OCI-LY3 (cell line): Measurements from ENCODE around the gene TRAPPC13.

Experiments
- H2AFZ ChIP-seq: fragments of 200-600, 300-600 bp; shearing (Covaris generic); 2 replicates; pipeline ENCODE4 v1.6.0; 2014; ENCODE audit warnings: antibody characterized with exemption, low read depth, low read length
- H3K27ac ChIP-seq: fragments of 200-600, 300-600 bp; sonication (generic); 2 replicates; pipeline ENCODE4 v1.5.1; 2014; ENCODE audit warnings: mild to moderate bottlenecking, low read length, moderate library complexity, mixed read lengths
- H3K27me3 ChIP-seq: fragments of 200-600, 300-600 bp; sonication (generic); 2 replicates; pipeline ENCODE4 v1.6.1; 2014; ENCODE audit warnings: low read depth, low read length, mixed read lengths
- H3K36me3 ChIP-seq: fragments of 200-600, 300-600 bp; sonication (generic); replicated peaks from 2 replicates; pipeline ENCODE3; 2014; ENCODE audit warnings: low read depth, low read length, mixed read lengths
- H3K4me1 ChIP-seq: fragments of 300-600, 200-600 bp; sonication (generic); 2 replicates; pipeline ENCODE4 v1.6.1; 2014; ENCODE audit warnings: low read length, mixed read lengths
- H3K4me2 ChIP-seq: fragments of 200-600, 300-600 bp; sonication (generic); 2 replicates; pipeline ENCODE4 v1.6.1; 2014; ENCODE audit warnings: low read length, mixed read lengths
- H3K4me3 ChIP-seq: fragments of 300-600, 200-600 bp; sonication (generic); 2 replicates; pipeline ENCODE4 v1.5.1; 2014; ENCODE audit warnings: antibody characterized with exemption, mild to moderate bottlenecking, low read length, moderate library complexity
- H3K79me2 ChIP-seq: fragments of 300-600, 200-600 bp; shearing (Covaris generic); 2 replicates; pipeline ENCODE4 v1.6.1; 2014; ENCODE audit warnings: mild to moderate bottlenecking, low read length, mixed read lengths
- H3K9ac ChIP-seq: fragments of 300-600, 200-600 bp; shearing (Covaris generic); 2 replicates; pipeline ENCODE4 v1.6.0; 2014; ENCODE audit warnings: mild to moderate bottlenecking, low read length, moderate library complexity
- H3K9me3 ChIP-seq: fragments of 200-600, 300-600 bp; shearing (Covaris generic); 2 replicates; pipeline ENCODE4 v1.6.1; 2014; ENCODE audit warnings: low read length, mixed read lengths; ENCODE audit not compliant: insufficient read depth
- H4K20me1 ChIP-seq: fragments of 200-600, 300-600 bp; sonication (generic); 2 replicates; pipeline ENCODE4 v1.6.1; 2016; ENCODE audit warnings: low read length, mixed read lengths; ENCODE audit not compliant: insufficient read depth
- EZH2phosphoT487 ChIP-seq: fragments of 200-600 bp; shearing (Covaris generic); IDR thresholded peaks from 2 replicates; pipeline ENCODE4 v1.6.1; 2018; ENCODE audit warnings: antibody characterized with exemption, mixed run types, low read depth
- TF ChIP-seq, protein P1 (sequence below): fragments of 200-600, 300-600 bp; sonication (generic); IDR thresholded peaks from 2 replicates; pipeline ENCODE4 v1.5.1; 2014; ENCODE audit warnings: antibody characterized with exemption, low read length, low read depth

Gene TRAPPC13

GRCh38 chr5:65702036-65702435 is 77.2 kb downstream of the TRAPPC13 start:
- Histone ChIP-seq H3K4me2 (no peak overlapping the region), H3K4me1 (no peaks in the 10 kb centered on the region), H3K36me3 (peaks cover 28% of the 10 kb centered on the region), H3K4me3 (no peak overlapping the region), H3K9ac (no peak overlapping the region), H3K79me2 (no peaks in the 10 kb centered on the region), H3K27ac (no peak overlapping the region), H2AFZ (no peak overlapping the region), H4K20me1 (no peaks in the 10 kb centered on the region), H3K9me3 (no peaks in the 10 kb centered on the region), H3K27me3 (no peaks in the 10 kb centered on the region)
- TF ChIP-seq, protein P1, sequence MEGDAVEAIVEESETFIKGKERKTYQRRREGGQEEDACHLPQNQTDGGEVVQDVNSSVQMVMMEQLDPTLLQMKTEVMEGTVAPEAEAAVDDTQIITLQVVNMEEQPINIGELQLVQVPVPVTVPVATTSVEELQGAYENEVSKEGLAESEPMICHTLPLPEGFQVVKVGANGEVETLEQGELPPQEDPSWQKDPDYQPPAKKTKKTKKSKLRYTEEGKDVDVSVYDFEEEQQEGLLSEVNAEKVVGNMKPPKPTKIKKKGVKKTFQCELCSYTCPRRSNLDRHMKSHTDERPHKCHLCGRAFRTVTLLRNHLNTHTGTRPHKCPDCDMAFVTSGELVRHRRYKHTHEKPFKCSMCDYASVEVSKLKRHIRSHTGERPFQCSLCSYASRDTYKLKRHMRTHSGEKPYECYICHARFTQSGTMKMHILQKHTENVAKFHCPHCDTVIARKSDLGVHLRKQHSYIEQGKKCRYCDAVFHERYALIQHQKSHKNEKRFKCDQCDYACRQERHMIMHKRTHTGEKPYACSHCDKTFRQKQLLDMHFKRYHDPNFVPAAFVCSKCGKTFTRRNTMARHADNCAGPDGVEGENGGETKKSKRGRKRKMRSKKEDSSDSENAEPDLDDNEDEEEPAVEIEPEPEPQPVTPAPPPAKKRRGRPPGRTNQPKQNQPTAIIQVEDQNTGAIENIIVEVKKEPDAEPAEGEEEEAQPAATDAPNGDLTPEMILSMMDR, result no peak
- TF ChIP-seq EZH2phosphoT487, result no peak

DNA sequence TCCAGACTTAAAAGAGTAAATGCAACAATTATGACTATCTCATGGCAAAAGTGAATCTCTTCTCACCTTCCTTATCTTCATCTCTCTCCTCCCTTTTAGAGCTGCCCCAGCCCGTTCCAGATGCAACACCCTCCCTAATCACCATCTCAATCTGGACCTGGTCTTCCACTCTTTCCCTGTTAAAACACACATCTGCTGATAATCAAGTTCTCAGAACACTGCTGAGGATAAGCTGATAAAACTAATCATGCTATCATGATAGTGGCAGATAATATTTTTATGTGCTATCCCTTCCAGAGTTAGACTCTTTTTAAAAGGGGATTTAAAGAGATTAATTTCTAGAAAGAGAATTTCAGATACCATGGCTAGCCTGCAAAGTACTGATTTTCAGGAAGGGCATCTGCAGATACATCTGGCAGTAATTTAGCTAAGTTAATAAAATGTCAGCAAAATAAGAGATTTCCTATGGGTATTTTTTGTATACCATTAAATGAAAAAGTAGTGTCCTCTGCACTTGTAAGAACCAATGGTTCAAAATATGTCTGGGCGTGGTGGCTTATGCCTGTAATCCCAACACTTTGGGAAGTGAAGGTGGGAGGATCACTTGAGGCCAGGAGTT is 79.9 kb downstream of the TRAPPC13 start:
- H3K36me3 ChIP-seq, result peaks cover 13% of the 10 kb centered on the region
- no peak overlapping the region for H3K27ac ChIP-seq
- H2AFZ ChIP-seq, result no peak overlapping the region
- no peaks in the 10 kb centered on the region for H4K20me1 ChIP-seq
- H3K4me3 ChIP-seq, result no peak overlapping the region
- no peak overlapping the region for H3K4me2 ChIP-seq
- H3K9ac ChIP-seq, result no peak overlapping the region
- no peaks in the 10 kb centered on the region for H3K27me3 ChIP-seq
- no peak for TF ChIP-seq EZH2phosphoT487
- TF ChIP-seq, protein P1, result no peak
- no peaks in the 10 kb centered on the region for H3K79me2 ChIP-seq
- no peaks in the 10 kb centered on the region for H3K4me1 ChIP-seq
- no peaks in the 10 kb centered on the region for H3K9me3 ChIP-seq

DNA sequence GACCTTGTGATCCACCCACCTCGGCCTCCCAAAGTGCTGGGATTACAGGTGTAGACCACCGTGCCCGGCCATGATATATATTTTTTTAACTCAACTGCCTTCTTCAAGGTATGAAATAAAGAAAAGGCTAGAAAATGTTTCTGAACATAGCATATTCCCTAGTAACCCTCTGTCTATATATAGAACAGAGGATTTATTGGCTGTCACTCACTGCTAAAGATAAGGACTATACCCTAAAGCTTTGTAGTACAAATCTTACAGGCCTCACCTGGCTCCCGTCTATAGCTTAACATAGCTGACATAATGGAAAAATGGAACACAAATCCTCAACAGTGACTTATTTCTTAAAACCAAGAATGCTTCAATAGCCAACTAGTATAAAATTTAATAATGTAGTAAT is 82.8 kb downstream of the TRAPPC13 start:
- TF ChIP-seq, protein P1, result no peak
- TF ChIP-seq EZH2phosphoT487, result no peak
- Histone ChIP-seq H3K27me3 (no peaks in the 10 kb centered on the region), H3K4me2 (no peak overlapping the region), H3K27ac (no peak overlapping the region), H2AFZ (no peak overlapping the region), H3K4me3 (no peak overlapping the region), H3K9ac (no peak overlapping the region), H3K4me1 (no peaks in the 10 kb centered on the region), H3K79me2 (no peaks in the 10 kb centered on the region), H3K36me3 (peaks cover 10% of the 10 kb centered on the region), H4K20me1 (no peaks in the 10 kb centered on the region), H3K9me3 (no peaks in the 10 kb centered on the region)

DNA sequence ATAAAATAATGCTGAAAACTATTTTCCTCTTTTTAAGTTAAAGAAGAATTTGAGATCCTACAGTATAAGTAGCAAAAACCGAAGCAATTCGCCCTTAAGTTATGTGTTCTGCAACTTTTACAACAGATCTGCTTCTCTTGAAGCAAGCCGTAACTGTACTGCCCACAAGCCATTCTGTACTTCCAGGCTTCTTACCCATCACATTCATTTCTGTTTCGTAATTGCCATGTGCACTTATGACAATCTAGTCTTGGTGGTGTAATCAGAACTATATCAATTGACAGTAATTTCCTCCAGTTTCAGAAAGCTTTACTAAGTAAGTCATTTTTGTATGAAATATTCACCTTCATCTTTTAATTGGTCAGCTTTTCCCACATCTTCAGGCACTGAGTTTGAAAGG is 83.3 kb downstream of the TRAPPC13 start:
- Histone ChIP-seq H3K4me2 (no peak overlapping the region), H3K27ac (no peak overlapping the region), H3K4me3 (no peak overlapping the region), H3K9ac (no peak overlapping the region), H3K36me3 (peaks cover 6% of the 10 kb centered on the region), H3K9me3 (no peaks in the 10 kb centered on the region), H2AFZ (no peak overlapping the region), H3K27me3 (no peaks in the 10 kb centered on the region), H3K79me2 (no peaks in the 10 kb centered on the region), H3K4me1 (no peaks in the 10 kb centered on the region), H4K20me1 (no peaks in the 10 kb centered on the region)
- TF ChIP-seq, protein P1, result no peak
- TF ChIP-seq EZH2phosphoT487, result no peak
